Breast epithelium (tissue), 4 donors: Measurements from ENCODE around the gene CTNNA2. TPM values are rescaled to one million over a fixed set of nuclear protein-coding genes. Genes with fewer than 3 reads are reported as not detected.

Source experiments
- DNase-seq, 2 donors: peaks; one replicate each; pipeline ENCODE4 v3.0.0-alpha.2; 2019; ENCODE audit warnings: low spot score in 2 of 2
- H3K27ac ChIP-seq, 2 donors: fragments of 200-600 bp; sonication (generic) in 1 of 2; one replicate each; pipeline ENCODE4 v1.5.1; 2016 to 2019; ENCODE audit warnings: mild to moderate bottlenecking in 1 of 2
- H3K27me3 ChIP-seq, 2 donors: fragments of 200-600 bp; sonication (generic) in 1 of 2; one replicate each; pipeline versions ENCODE4 v1.5.1 to v1.6.0; 2017 to 2019; ENCODE audit warnings: control low read depth in 1 of 2, mild to moderate bottlenecking in 1 of 2
- H3K36me3 ChIP-seq: fragments of 200-600 bp; one replicate; pipeline ENCODE4 v1.5.1; 2019
- H3K4me1 ChIP-seq, 2 donors: fragments of 200-600 bp; sonication (generic); one replicate each; pipeline ENCODE4 v1.5.1; 2016 to 2019; ENCODE audit warnings: control low read depth in 1 of 2
- H3K4me3 ChIP-seq, 3 donors: fragments of 200-600 bp; sonication (generic); 1 replicate in 2 of 3; 2 replicates in 1 of 3; pipeline ENCODE4 v1.5.1; 2016 to 2019; ENCODE audit warnings: mild to moderate bottlenecking in 3 of 3, moderate library complexity in 2 of 3
- H3K9me3 ChIP-seq, 2 donors: fragments of 200-600 bp; sonication (generic) in 1 of 2; one replicate each; pipeline ENCODE4 v1.5.1; 2016 to 2019; ENCODE audit warnings: control low read depth in 1 of 2
- CTCF ChIP-seq, 3 donors: fragments of 450-650 bp; IDR thresholded peaks; one replicate each; pipeline ENCODE4 v1.5.1; 2016 to 2017; ENCODE audit warnings: antibody characterized with exemption in 3 of 3, mild to moderate bottlenecking in 3 of 3, moderate library complexity in 3 of 3
- POLR2A ChIP-seq: fragments of 450-650 bp; IDR thresholded peaks from one replicate; pipeline ENCODE4 v1.6.1; 2016; ENCODE audit warnings: antibody characterized with exemption, mild to moderate bottlenecking, moderate library complexity
- POLR2AphosphoS5 ChIP-seq, 3 donors: sonication (generic); formaldehyde crosslinking; IDR thresholded peaks; one replicate each; pipeline ENCODE4 v1.6.1; 2017; ENCODE audit warnings: antibody characterized with exemption in 3 of 3
- intact Hi-C: fragments of 100-400 bp; cut with DNase I; formaldehyde crosslinking; loops from one replicate; pipeline ENCODE4 v1.15.1; 2023; ENCODE audit warnings: low total_unique reads
- total RNA-seq, 3 donors: library from RNA; depleted of rRNA; stranded (reverse); fragments of >200 nt; gene quantifications; one replicate each; pipeline ENCODE4 v1.1.0, GENCODE V29; 2016

CTNNA2 gene
- total RNA-seq, 3 donors from 2014 or later = 0.16 TPM; not detected in 2

GRCh38 chr2:80546766-80547165 lies 1033.9 kb downstream of the CTNNA2 start:
- Histone ChIP-seq H3K4me3 (no peak overlapping the region), H3K9me3 (no peaks in the 10 kb centered on the region), H3K4me1 (no peaks in the 10 kb centered on the region), H3K27ac (no peak overlapping the region), H3K36me3 (no peaks in the 10 kb centered on the region), H3K27me3 (no peaks in the 10 kb centered on the region)
- TF ChIP-seq POLR2AphosphoS5 (IDR thresholded peaks at IDR 0.05) (no peak), POLR2A (no peak), CTCF (IDR thresholded peaks at IDR 0.05) (no peak)
- intact Hi-C loops = loop anchor here (10.0 kb wide), 1 partner anchor 932 kb away; no protein-coding TSS in a partner anchor
- DNase-seq = no peak

GRCh38 chr2:80547344-80547743 lies 1034.5 kb downstream of the CTNNA2 start:
- H3K4me3 ChIP-seq = no peak overlapping the region
- H3K27ac ChIP-seq = no peak overlapping the region
- no peaks in the 10 kb centered on the region for H3K36me3 ChIP-seq
- H3K27me3 ChIP-seq = no peaks in the 10 kb centered on the region
- no peaks in the 10 kb centered on the region for H3K9me3 ChIP-seq
- DNase-seq = no peak
- intact Hi-C loops = loop anchor here (10.0 kb wide), 1 partner anchor 933 kb away; no protein-coding TSS in a partner anchor
- TF ChIP-seq POLR2A (no peak), POLR2AphosphoS5 (IDR thresholded peaks at IDR 0.05) (no peak), CTCF (IDR thresholded peaks at IDR 0.05) (no peak)
- H3K4me1 ChIP-seq = no peaks in the 10 kb centered on the region

- Histone ChIP-seq H3K27me3 (no peaks in the 10 kb centered on the region), H3K9me3 (no peaks in the 10 kb centered on the region), H3K27ac (no peak overlapping the region), H3K4me3 (no peak overlapping the region), H3K4me1 (no peaks in the 10 kb centered on the region), H3K36me3 (no peaks in the 10 kb centered on the region)
- intact Hi-C loops = loop anchor here (10.0 kb wide), 1 partner anchor 934 kb away; no protein-coding TSS in a partner anchor
- TF ChIP-seq CTCF (IDR thresholded peaks at IDR 0.05) (no peak), POLR2A (no peak), POLR2AphosphoS5 (IDR thresholded peaks at IDR 0.05) (no peak)
- no peak for DNase-seq
Measured at GRCh38 chr2:80548469-80548868, 1035.6 kb downstream of the CTNNA2 start.

- H3K27ac ChIP-seq = no peak overlapping the region
- no peaks in the 10 kb centered on the region for H3K4me1 ChIP-seq
- intact Hi-C loops = loop anchor here (10.0 kb wide), 1 partner anchor 935 kb away; no protein-coding TSS in a partner anchor
- TF ChIP-seq POLR2A = no peak
- no peak for TF ChIP-seq CTCF (IDR thresholded peaks at IDR 0.05)
- no peak for TF ChIP-seq POLR2AphosphoS5 (IDR thresholded peaks at IDR 0.05)
- no peaks in the 10 kb centered on the region for H3K36me3 ChIP-seq
- H3K4me3 ChIP-seq = no peak overlapping the region
- DNase-seq = no peak
- no peaks in the 10 kb centered on the region for H3K27me3 ChIP-seq
- no peaks in the 10 kb centered on the region for H3K9me3 ChIP-seq
Measured at GRCh38 chr2:80549901-80550300, 1037.0 kb downstream of the CTNNA2 start.

GRCh38 chr2:80560326-80560725 lies 1047.5 kb downstream of the CTNNA2 start:
- H3K27ac ChIP-seq = no peak overlapping the region
- TF ChIP-seq CTCF (IDR thresholded peaks at IDR 0.05) = no peak
- no peak for TF ChIP-seq POLR2AphosphoS5 (IDR thresholded peaks at IDR 0.05)
- TF ChIP-seq POLR2A = no peak
- no peaks in the 10 kb centered on the region for H3K9me3 ChIP-seq
- H3K4me1 ChIP-seq = no peaks in the 10 kb centered on the region
- intact Hi-C loops = no loop called here
- H3K27me3 ChIP-seq = no peaks in the 10 kb centered on the region
- DNase-seq = no peak
- no peak overlapping the region for H3K4me3 ChIP-seq
- no peaks in the 10 kb centered on the region for H3K36me3 ChIP-seq
